ENCODE measurements around the gene NDUFS4.
"Not testable (repeated sequence)": the region's sequence is repeated elsewhere in the genome, so short reads cannot be mapped to it uniquely, and the experiment has no call there.

Gene NDUFS4

DNA sequence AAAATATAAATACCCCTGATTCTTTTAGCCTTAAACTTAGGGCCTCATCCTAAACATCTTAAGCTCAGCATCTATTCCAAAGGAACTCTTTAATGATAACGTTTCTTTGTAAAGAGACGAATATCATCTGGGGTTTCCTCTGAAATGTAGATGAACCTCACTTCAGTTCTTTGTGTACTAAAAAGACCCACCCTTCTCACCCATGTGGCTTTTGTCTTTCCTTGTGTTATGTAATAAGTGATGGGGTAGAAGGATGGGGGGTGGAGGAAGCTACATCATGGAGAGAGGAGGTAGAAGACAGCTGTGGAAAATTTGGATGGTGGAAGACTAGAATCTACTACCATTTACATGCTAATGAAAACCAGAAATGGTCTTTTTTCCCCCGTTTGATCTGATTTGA is 111.0 kb downstream of the NDUFS4 start:
- no peak for DNase-seq

- DNase-seq = no peak
These were observed 113.7 kb downstream of the NDUFS4 start for GRCh38 chr5:53674121-53674520.

DNA sequence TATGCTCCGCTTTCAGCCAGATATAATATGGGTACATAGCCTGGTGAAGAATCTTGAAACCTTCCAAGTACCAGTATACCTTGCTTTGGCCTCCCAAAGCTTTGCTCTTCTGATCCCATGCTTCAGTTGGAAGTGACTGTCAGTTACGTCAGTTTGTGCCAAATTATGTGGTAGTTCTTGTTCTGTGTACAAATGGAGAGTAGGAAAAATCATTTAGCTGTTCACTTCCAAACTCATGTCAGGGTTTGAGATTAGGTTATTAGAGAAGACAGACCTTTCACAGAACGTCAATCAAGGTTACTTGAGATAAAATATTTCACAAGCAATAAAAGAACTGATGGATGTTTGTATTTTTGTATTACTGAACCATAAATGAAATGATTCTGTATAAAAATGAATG is 117.2 kb downstream of the NDUFS4 start:
- DNase-seq = no peak

DNA sequence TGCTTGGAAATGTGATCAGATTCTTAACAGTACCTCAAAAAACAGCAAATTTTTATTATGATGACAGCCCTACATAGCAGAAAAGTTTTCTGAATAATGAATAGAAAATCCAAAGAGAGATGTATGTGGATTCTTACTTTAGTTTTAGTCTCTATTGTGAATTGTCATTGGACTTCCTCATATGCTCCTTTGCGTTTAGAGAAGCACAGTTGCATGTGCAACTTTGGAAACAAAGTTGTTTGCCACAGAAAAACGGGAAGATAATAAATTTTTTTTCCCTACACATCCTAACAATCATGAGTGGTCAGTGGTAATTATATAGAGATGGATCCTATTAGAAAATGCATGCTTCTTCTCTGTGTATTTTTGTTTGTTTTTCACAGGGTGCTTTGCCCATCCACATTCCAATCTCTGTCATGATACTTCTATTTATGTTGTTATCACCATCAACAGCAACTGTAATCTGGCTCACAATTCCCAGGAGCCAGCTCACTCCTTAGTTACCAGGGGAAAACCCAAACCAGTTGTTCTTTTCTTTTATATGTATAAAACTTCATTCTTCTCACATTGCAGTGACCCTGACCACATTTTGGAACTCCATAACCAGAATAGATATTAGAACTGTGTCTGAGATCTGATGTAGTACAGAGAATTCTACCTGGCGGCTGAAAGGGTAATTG is 118.7 kb downstream of the NDUFS4 start:
- no peak for DNase-seq

GRCh38 chr5:53681079-53681478 is 120.6 kb downstream of the NDUFS4 start:
- no peak for DNase-seq

GRCh38 chr5:53691014-53691413 is 130.6 kb downstream of the NDUFS4 start:
- DNase-seq = no peak

DNA sequence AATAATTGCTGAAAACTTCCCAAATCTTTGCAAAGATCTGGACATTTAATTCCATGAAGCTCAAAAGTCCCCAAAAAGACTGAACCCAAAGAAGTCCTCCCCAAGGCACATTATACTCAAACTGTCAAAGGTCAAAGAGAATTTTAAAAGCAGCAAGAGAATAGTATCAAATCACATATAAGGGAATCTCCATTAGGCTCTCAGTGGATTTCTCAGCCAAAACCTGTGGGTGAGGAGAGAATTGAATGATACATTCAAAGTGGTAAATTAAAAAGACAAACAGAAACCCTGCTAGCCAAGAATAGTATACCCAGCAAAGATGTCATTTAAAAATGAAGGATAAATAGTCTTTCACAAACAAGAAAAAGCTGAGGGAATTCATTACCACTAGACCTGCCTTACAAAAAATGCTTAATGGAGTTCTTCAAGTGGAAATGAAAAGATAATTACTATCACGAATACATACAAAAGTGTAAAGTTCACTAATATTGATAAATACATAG is 134.1 kb downstream of the NDUFS4 start:
- no peak for DNase-seq

- DNase-seq = not testable (repeated sequence)
These were observed 150.0 kb downstream of the NDUFS4 start for GRCh38 chr5:53710405-53710804.

DNA sequence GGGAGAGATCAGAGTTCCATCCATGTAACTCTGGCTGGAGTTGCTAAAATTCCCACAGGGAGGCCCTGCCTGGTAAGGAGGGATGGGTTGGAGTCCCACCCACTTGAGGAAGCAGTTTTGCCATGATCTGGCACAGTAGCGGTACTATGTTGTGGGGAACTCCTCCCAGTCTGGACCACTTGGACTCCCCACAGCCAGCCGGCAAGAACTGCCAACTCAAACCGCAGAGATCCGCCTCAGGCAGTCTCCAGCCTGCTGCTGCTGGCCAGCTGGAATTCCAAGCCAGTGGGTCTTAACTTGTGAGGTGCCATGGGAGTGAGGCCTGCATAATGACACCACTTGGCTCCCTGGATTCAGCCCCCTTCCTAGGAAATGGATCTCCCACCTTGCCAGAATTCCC is 151.9 kb downstream of the NDUFS4 start:
- no peak for DNase-seq

DNA sequence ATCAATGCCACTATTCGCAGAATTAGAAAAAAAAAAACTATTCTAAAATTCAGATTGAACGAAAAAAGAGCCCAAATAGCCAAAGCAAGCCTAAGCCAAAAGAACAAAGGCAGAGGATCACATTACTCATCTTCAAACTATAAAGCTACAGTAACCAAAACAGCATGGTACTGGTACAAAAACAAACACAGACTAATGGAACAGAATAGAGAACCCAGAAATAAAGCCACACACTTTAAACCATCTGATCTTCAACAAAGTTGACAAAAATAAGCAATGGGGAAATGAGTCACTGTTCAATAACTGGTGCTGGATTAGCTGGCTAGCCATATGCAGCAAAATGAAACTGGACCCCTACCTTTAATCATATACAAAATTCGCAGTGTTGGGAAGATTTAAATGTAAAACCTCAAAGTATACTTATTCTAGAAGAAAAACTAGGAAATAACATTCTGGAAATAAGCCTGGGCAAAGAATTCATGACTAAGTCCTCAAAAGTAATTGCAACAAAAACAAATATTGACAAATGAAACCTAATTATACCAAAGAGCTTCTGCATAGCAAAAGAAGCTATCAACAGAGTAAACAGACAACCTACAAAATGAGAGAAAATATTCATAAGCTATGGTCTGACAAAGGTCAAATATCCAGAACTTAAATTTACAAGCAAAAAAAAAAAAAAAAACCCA is 153.7 kb downstream of the NDUFS4 start:
- DNase-seq = peak; percentile 27

- DNase-seq = peak; percentile 27
These were observed 154.2 kb downstream of the NDUFS4 start for GRCh38 chr5:53714667-53715010.

- DNase-seq = no peak
These were observed 165.7 kb downstream of the NDUFS4 start for GRCh38 chr5:53726121-53726520.

- no peak for DNase-seq
These were observed 170.5 kb downstream of the NDUFS4 start for GRCh38 chr5:53730943-53731342.

Data from NCI-H69 (cell line).